Body of pancreas (tissue), 4 donors: ENCODE results near the gene PKP2.

Experiments
- POLR2A ChIP-seq, 3 donors: fragments of 450-650 bp; IDR thresholded peaks; one replicate each; pipeline ENCODE4 v1.6.1; 2016; ENCODE audit warnings: antibody characterized with exemption in 3 of 3, mild to moderate bottlenecking in 2 of 3
- TF ChIP-seq, protein P1 (sequence below), 7 experiments: fragments of 450-650 bp in 4 of 7; fragments of 200-600 bp in 3 of 7; sonication (generic) in 3 of 7; IDR thresholded peaks; one replicate each; pipeline ENCODE4 v1.5.1; 2016 to 2019; ENCODE audit warnings: antibody characterized with exemption in 7 of 7

DNA sequence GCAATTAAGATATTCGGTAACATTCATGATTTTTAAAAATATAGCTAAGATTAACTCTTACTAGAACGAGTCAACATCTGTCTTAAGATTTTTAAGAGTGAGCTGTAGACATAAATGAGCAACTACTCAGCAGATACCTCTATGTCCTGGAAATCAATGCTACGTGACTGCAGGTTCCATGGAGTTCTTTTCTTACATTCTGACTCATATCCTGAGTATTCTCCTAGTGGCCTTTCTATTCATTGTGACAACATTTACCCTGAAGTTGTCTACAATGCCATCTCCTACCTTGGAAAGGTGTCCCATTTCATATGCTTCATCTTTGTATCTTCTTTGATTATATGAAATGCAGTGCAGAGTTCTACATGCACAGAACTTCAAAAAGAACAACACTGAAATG lies 59.9 kb downstream of the PKP2 start:
- TF ChIP-seq, protein P1, sequence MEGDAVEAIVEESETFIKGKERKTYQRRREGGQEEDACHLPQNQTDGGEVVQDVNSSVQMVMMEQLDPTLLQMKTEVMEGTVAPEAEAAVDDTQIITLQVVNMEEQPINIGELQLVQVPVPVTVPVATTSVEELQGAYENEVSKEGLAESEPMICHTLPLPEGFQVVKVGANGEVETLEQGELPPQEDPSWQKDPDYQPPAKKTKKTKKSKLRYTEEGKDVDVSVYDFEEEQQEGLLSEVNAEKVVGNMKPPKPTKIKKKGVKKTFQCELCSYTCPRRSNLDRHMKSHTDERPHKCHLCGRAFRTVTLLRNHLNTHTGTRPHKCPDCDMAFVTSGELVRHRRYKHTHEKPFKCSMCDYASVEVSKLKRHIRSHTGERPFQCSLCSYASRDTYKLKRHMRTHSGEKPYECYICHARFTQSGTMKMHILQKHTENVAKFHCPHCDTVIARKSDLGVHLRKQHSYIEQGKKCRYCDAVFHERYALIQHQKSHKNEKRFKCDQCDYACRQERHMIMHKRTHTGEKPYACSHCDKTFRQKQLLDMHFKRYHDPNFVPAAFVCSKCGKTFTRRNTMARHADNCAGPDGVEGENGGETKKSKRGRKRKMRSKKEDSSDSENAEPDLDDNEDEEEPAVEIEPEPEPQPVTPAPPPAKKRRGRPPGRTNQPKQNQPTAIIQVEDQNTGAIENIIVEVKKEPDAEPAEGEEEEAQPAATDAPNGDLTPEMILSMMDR (IDR thresholded peaks at IDR 0.05): no peak
- TF ChIP-seq POLR2A (IDR thresholded peaks at IDR 0.05): no peak
